Stimulated activated memory B cell treated with anti-CD40 and anti-IgM and Interleukin-4, amounts not matched to agents 10 μg/mL and 1 μg/mL and 100 μg/mL, for 72 hours (primary cell): ENCODE data around the gene RING1.

Experiments used
- ATAC-seq: fragments of 150-1000 bp; cut with Tn5 transposase; 2 replicates; pipeline ENCODE4 v1.10.0; 2021
- H3K27ac Mint-ChIP-seq: one replicate; pipeline ENCODE4 v1.8.0; 2022; ENCODE audit warnings: mild to moderate bottlenecking, mixed read lengths
- H3K27me3 Mint-ChIP-seq: one replicate; pipeline ENCODE4 v1.8.0; 2022; ENCODE audit warnings: mixed read lengths
- H3K36me3 Mint-ChIP-seq: one replicate; pipeline ENCODE4 v1.8.0; 2022; ENCODE audit warnings: mixed read lengths
- H3K4me1 Mint-ChIP-seq: one replicate; pipeline ENCODE4 v1.8.0; 2022; ENCODE audit warnings: mixed read lengths
- H3K4me3 Mint-ChIP-seq: one replicate; pipeline ENCODE4 v1.8.0; 2022; ENCODE audit warnings: mild to moderate bottlenecking, moderate library complexity, mixed read lengths
- H3K9me3 Mint-ChIP-seq: one replicate; pipeline ENCODE4 v1.8.0; 2022; ENCODE audit warnings: mixed read lengths

RING1 gene

GRCh38 chr6:33208091-33208967, at the start of gene RING1:
RING1 (plus strand) TSS chr6:33208500; CDS start chr6:33208823, 323 bp downstream.
- H3K4me1 Mint-ChIP-seq, result peaks cover 66% of the 10 kb centered on the region

GRCh38 chr6:33160096-33160495, 48.2 kb upstream of the RING1 start:
- Mint-ChIP-seq H3K9me3 (no peaks in the 10 kb centered on the region), H3K27me3 (peaks cover 22% of the 10 kb centered on the region), H3K27ac (no peak overlapping the region), H3K4me1 (peaks cover 16% of the 10 kb centered on the region), H3K36me3 (no peaks in the 10 kb centered on the region), H3K4me3 (no peak overlapping the region)
- ATAC-seq, result no peak

More at GRCh38 chr6:33208091-33208967, at the start of gene RING1:
- peak; percentile 80 for ATAC-seq
- Mint-ChIP-seq H3K4me3 (peak within 1 kb of the TSS; percentile 94), H3K36me3 (peaks cover 46% of the 10 kb centered on the region), H3K27ac (peak within 1 kb of the TSS; percentile 89), H3K9me3 (no peaks in the 10 kb centered on the region), H3K27me3 (peaks cover 17% of the 10 kb centered on the region)

- Mint-ChIP-seq H3K36me3 (no peaks in the 10 kb centered on the region), H3K4me3 (peak overlapping the region; percentile 88), H3K4me1 (peaks cover 16% of the 10 kb centered on the region), H3K27me3 (peaks cover 27% of the 10 kb centered on the region), H3K9me3 (no peaks in the 10 kb centered on the region), H3K27ac (peak overlapping the region; percentile 82)
- no peak for ATAC-seq
Measured at GRCh38 chr6:33160728-33161344, 47.5 kb upstream of the RING1 start.

- Mint-ChIP-seq H3K9me3 (no peaks in the 10 kb centered on the region), H3K4me1 (peaks cover 16% of the 10 kb centered on the region), H3K27ac (peak overlapping the region; percentile 82), H3K4me3 (peak overlapping the region; percentile 88), H3K36me3 (no peaks in the 10 kb centered on the region), H3K27me3 (peaks cover 35% of the 10 kb centered on the region)
- ATAC-seq, result peak; percentile 91
Measured at GRCh38 chr6:33161354-33162331, 46.7 kb upstream of the RING1 start.

- Mint-ChIP-seq H3K9me3 (no peaks in the 10 kb centered on the region), H3K4me1 (peaks cover 16% of the 10 kb centered on the region), H3K36me3 (no peaks in the 10 kb centered on the region), H3K4me3 (no peak overlapping the region), H3K27me3 (peaks cover 39% of the 10 kb centered on the region), H3K27ac (no peak overlapping the region)
- no peak for ATAC-seq
Measured at GRCh38 chr6:33163540-33163939, 44.8 kb upstream of the RING1 start.

- Mint-ChIP-seq H3K4me1 (peaks cover 19% of the 10 kb centered on the region), H3K4me3 (no peak overlapping the region), H3K27me3 (peaks cover 45% of the 10 kb centered on the region), H3K27ac (no peak overlapping the region), H3K9me3 (no peaks in the 10 kb centered on the region), H3K36me3 (no peaks in the 10 kb centered on the region)
- ATAC-seq, result no peak
Measured at GRCh38 chr6:33164176-33164575, 44.1 kb upstream of the RING1 start.

- Mint-ChIP-seq H3K4me1 (peaks cover 25% of the 10 kb centered on the region), H3K36me3 (no peaks in the 10 kb centered on the region), H3K9me3 (no peaks in the 10 kb centered on the region), H3K27ac (no peak overlapping the region), H3K4me3 (no peak overlapping the region), H3K27me3 (peaks cover 49% of the 10 kb centered on the region)
- no peak for ATAC-seq
Measured at GRCh38 chr6:33164665-33165373, 43.5 kb upstream of the RING1 start.

- Mint-ChIP-seq H3K9me3 (no peaks in the 10 kb centered on the region), H3K27ac (no peak overlapping the region), H3K27me3 (peaks cover 49% of the 10 kb centered on the region), H3K4me1 (peaks cover 34% of the 10 kb centered on the region), H3K36me3 (no peaks in the 10 kb centered on the region), H3K4me3 (no peak overlapping the region)
- no peak for ATAC-seq
Measured at GRCh38 chr6:33165581-33166258, 42.6 kb upstream of the RING1 start.

GRCh38 chr6:33166363-33166762, 41.9 kb upstream of the RING1 start:
- Mint-ChIP-seq H3K27ac (no peak overlapping the region), H3K4me1 (peaks cover 33% of the 10 kb centered on the region), H3K27me3 (peaks cover 46% of the 10 kb centered on the region), H3K4me3 (no peak overlapping the region), H3K9me3 (no peaks in the 10 kb centered on the region), H3K36me3 (no peaks in the 10 kb centered on the region)
- no peak for ATAC-seq

GRCh38 chr6:33166811-33167210, 41.5 kb upstream of the RING1 start:
- H3K27ac Mint-ChIP-seq, result no peak overlapping the region
- no peak overlapping the region for H3K4me3 Mint-ChIP-seq

GRCh38 chr6:33167374-33168283, 40.7 kb upstream of the RING1 start:
- H3K27ac Mint-ChIP-seq, result no peak overlapping the region
- peaks cover 26% of the 10 kb centered on the region for H3K4me1 Mint-ChIP-seq

More at GRCh38 chr6:33166811-33167210, 41.5 kb upstream of the RING1 start:
- H3K9me3 Mint-ChIP-seq, result no peaks in the 10 kb centered on the region
- H3K4me1 Mint-ChIP-seq, result peaks cover 28% of the 10 kb centered on the region
- H3K27me3 Mint-ChIP-seq, result peaks cover 43% of the 10 kb centered on the region
- no peaks in the 10 kb centered on the region for H3K36me3 Mint-ChIP-seq
- no peak for ATAC-seq

GRCh38 chr6:33168284-33168601, 40.1 kb upstream of the RING1 start:
- ATAC-seq, result no peak
- H3K4me1 Mint-ChIP-seq, result peaks cover 29% of the 10 kb centered on the region
- H3K9me3 Mint-ChIP-seq, result no peaks in the 10 kb centered on the region
- no peak overlapping the region for H3K27ac Mint-ChIP-seq
- no peaks in the 10 kb centered on the region for H3K36me3 Mint-ChIP-seq
- H3K4me3 Mint-ChIP-seq, result no peak overlapping the region
- H3K27me3 Mint-ChIP-seq, result peaks cover 57% of the 10 kb centered on the region

More at GRCh38 chr6:33167374-33168283, 40.7 kb upstream of the RING1 start:
- peaks cover 50% of the 10 kb centered on the region for H3K27me3 Mint-ChIP-seq
- no peak overlapping the region for H3K4me3 Mint-ChIP-seq
- no peaks in the 10 kb centered on the region for H3K36me3 Mint-ChIP-seq
- ATAC-seq, result no peak
- H3K9me3 Mint-ChIP-seq, result no peaks in the 10 kb centered on the region

- H3K4me3 Mint-ChIP-seq, result no peak overlapping the region
- H3K27ac Mint-ChIP-seq, result peak overlapping the region; percentile 69
- ATAC-seq, result no peak
- no peaks in the 10 kb centered on the region for H3K36me3 Mint-ChIP-seq
- peaks cover 58% of the 10 kb centered on the region for H3K27me3 Mint-ChIP-seq
- no peaks in the 10 kb centered on the region for H3K9me3 Mint-ChIP-seq
- peaks cover 29% of the 10 kb centered on the region for H3K4me1 Mint-ChIP-seq
Measured at GRCh38 chr6:33168639-33169038, 39.7 kb upstream of the RING1 start.
